Measurements from ENCODE around the gene ENTR1. TPM values are rescaled to one million over a fixed set of nuclear protein-coding genes. Genes with fewer than 3 reads are reported as not detected.

The ENTR1 gene
- total RNA-seq, 4 donors from 2014 or later: 26.3 to 55.1 (median 44.0) TPM

DNA sequence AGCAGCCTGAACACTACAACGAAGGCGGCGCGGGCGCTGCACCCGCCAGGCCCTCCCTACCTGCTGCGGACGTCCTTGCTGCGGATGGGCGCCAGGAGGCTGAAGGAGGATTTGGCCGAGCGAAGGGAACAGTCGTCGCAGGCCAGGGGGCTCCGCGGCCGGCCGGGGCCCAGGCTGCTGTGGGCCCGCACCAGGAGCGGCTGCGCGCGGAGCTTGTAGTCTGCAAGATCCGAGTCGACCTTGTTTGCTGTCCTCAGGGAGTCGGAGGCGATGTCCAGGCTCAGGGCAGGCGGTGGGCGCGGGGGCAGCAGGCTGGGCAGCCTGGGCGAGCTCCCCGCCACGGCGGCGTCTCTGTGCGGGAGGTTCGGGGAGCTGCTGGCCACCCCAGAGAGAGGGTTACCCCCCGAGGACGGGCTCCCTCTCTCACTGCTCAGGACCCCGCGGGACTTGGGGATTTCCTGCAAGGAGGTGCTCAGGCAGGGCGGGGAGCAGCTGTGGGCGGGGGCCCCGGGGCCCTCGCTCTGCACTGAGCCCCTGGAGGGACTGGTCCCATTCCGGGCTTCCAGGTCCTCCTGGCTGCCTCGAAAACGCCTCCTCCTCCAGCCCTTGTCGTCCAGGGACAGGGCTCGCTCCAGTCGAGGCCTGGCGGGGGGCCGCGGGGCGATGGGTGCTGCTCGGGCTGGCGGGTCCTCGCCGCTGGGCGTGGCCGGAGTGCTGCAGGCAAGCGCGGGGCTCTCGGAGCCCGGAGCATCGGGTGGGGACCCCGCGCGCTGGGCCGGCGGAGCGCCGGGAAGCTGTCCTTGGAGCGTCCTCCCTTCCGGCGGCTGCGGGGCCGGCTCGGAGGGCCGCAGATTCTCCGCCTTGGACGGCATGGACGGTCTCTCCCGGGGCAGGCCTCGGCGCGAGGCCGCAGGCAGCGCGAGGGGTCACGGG lies 28.4 kb upstream of the ENTR1 start:
- Histone ChIP-seq H3K27ac (peak overlapping the region; percentile 37 to 87 (median 84)), H3K4me3 (peak overlapping the region; percentile 91 to 98), H3K4me1 (peaks cover 0 to 60% (median 21%) of the 10 kb centered on the region in 3 donors), H3K27me3 (no peaks in the 10 kb centered on the region), H3K9me3 (no peaks in the 10 kb centered on the region), H3K36me3 (peaks cover 0 to 60% of the 10 kb centered on the region in 2 donors)
- peak; percentile 32 for ATAC-seq
- TF ChIP-seq POLR2A (IDR thresholded peaks at IDR 0.05) (no peak), POLR2AphosphoS5 (IDR thresholded peaks at IDR 0.05) (no peak), EP300 (IDR thresholded peaks at IDR 0.05) (no peak)
- TF ChIP-seq, protein P1, sequence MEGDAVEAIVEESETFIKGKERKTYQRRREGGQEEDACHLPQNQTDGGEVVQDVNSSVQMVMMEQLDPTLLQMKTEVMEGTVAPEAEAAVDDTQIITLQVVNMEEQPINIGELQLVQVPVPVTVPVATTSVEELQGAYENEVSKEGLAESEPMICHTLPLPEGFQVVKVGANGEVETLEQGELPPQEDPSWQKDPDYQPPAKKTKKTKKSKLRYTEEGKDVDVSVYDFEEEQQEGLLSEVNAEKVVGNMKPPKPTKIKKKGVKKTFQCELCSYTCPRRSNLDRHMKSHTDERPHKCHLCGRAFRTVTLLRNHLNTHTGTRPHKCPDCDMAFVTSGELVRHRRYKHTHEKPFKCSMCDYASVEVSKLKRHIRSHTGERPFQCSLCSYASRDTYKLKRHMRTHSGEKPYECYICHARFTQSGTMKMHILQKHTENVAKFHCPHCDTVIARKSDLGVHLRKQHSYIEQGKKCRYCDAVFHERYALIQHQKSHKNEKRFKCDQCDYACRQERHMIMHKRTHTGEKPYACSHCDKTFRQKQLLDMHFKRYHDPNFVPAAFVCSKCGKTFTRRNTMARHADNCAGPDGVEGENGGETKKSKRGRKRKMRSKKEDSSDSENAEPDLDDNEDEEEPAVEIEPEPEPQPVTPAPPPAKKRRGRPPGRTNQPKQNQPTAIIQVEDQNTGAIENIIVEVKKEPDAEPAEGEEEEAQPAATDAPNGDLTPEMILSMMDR (IDR thresholded peaks at IDR 0.05): no peak
- WGBS, 2 donors (ENCODE audit: low coverage in 1 of 2): no CpG with 5 or more reads among the region's 91 CpGs

DNA sequence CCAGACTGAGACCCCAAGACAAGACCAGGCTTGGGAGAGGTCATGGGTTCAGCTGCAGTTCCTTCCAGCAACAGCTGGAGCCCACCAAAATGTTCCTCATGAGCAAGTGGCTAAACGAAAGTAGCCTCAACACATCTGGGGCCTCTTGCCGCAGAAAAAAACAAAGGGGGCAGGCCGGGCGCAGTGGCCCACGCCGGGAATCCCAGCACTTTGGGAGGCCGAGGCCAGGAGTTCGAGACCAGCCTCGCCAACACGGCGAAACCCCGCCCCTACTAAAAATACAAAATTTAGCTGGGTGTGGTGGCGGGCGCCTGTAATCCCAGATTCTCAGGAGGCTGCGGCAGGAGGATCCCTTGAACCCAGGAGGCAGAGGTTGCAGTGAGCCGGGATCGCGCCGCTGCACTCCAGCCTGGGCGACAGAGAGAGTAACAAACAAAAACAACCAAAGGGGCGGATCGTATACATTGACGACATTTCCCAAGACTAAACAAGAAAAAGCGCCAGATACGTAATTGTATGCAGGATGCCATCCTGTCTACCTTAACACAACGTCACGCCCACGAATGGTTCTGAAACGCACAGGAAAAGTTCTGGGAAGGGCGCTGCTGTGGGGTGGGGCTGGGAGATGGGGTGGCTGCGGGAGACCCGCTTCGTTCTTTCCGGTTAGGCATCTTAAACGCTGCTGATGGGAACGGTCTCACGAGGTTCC lies 27.6 kb upstream of the ENTR1 start:
- Histone ChIP-seq H3K36me3 (peaks cover 0 to 60% of the 10 kb centered on the region in 2 donors), H3K9me3 (no peaks in the 10 kb centered on the region), H3K4me3 (peak overlapping the region; percentile 91 to 98), H3K4me1 (peaks cover 0 to 60% (median 21%) of the 10 kb centered on the region in 3 donors), H3K27ac (peak overlapping the region in 2 of 4 donors; percentile 24 to 87), H3K27me3 (no peaks in the 10 kb centered on the region)
- no peak for ATAC-seq
- TF ChIP-seq EP300 (IDR thresholded peaks at IDR 0.05): no peak
- TF ChIP-seq POLR2AphosphoS5 (IDR thresholded peaks at IDR 0.05): no peak
- TF ChIP-seq, protein P1 (IDR thresholded peaks at IDR 0.05): no peak
- TF ChIP-seq POLR2A (IDR thresholded peaks at IDR 0.05): no peak
- 16% methylated on average over 14 of the region's 37 CpGs; no CpG with 5 or more reads in 1 of the 2 donors for WGBS, 2 donors (ENCODE audit: low coverage in 1 of 2)

DNA sequence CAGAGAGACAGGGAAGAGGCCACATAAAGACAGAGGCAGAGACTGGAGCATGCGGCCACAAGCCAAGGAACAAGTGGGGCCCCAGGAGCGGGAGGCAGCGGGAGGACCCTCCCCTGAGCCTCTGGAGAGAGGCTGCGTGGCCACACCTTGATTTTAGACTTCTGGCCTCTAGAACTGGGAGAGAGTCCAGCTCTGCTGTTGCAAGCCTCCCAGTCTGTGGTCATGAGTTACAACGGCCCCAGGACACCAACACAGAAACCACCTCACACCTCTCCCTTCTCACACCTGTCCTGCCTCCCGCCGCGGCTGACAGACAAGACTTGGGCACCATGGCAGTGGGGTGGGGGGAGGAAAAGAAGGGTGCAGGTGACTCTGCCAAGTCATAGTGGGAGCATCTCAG lies 27.0 kb upstream of the ENTR1 start:
- 20 to 34% methylated on average over 1 to 4 of the region's 8 CpGs for WGBS, 2 donors (ENCODE audit: low coverage in 1 of 2)
- ATAC-seq: no peak
- H3K27me3 ChIP-seq: no peaks in the 10 kb centered on the region
- no peaks in the 10 kb centered on the region for H3K9me3 ChIP-seq
- TF ChIP-seq, protein P1 (IDR thresholded peaks at IDR 0.05): no peak
- TF ChIP-seq POLR2A (IDR thresholded peaks at IDR 0.05) (no peak), POLR2AphosphoS5 (IDR thresholded peaks at IDR 0.05) (no peak), EP300 (IDR thresholded peaks at IDR 0.05) (no peak)
- H3K4me1 ChIP-seq: peaks cover 0 to 60% (median 21%) of the 10 kb centered on the region in 3 donors
- H3K27ac ChIP-seq: peak overlapping the region in 2 of 4 donors; percentile 24 to 87
- peak overlapping the region in 1 of 2 donors; percentile 98 for H3K4me3 ChIP-seq
- H3K36me3 ChIP-seq: peaks cover 0 to 60% of the 10 kb centered on the region in 2 donors

DNA sequence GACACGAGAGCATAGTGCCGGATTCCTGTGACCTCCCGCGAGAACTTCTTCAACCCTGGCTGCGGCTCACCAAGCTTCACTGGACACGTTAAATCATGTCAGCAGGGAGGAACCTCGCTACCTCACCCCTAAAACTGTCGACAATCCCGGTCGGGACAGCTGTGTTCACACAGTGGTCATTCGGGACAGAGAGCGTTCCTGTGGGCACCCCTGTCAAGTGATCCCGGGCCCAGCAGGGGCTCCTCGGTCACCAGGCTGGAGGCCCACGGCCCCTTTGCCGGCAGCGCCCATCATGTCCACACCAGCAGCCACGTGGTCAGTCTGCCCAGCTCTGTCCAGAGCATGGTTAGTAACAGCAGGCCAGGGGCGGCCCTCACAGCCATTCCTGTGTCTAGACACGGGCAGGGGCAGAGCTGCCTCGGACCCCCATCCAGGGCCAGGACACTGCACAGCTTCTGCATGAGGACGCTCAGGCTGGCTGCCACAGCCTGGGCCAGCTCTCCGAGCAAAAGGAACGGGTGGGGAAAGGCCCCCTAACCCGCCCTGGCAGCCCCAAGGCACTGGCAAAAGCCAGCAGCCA lies 25.7 kb upstream of the ENTR1 start:
- no peak overlapping the region for H3K4me3 ChIP-seq
- no peak for TF ChIP-seq POLR2AphosphoS5 (IDR thresholded peaks at IDR 0.05)
- no peak for TF ChIP-seq EP300 (IDR thresholded peaks at IDR 0.05)
- TF ChIP-seq, protein P1 (IDR thresholded peaks at IDR 0.05): no peak
- TF ChIP-seq POLR2A (IDR thresholded peaks at IDR 0.05): no peak
- peaks cover 0 to 60% (median 21%) of the 10 kb centered on the region in 3 donors for H3K4me1 ChIP-seq
- ATAC-seq: no peak
- 100% methylated on average over 2 of the region's 25 CpGs; no CpG with 5 or more reads in 1 of the 2 donors for WGBS, 2 donors (ENCODE audit: low coverage in 1 of 2)
- peaks cover 0 to 56% of the 10 kb centered on the region in 2 donors for H3K36me3 ChIP-seq
- H3K9me3 ChIP-seq: no peaks in the 10 kb centered on the region
- no peaks in the 10 kb centered on the region for H3K27me3 ChIP-seq
- no peak overlapping the region for H3K27ac ChIP-seq
